Mesendoderm (in vitro differentiated cells): ENCODE results near the gene RPL31.

ENCODE experiments used
- DNase-seq: peaks from one replicate; pipeline ENCODE4 v3.0.0; 2013
- H2AK5ac ChIP-seq: 2 replicates; pipeline ENCODE4 v1.6.1; 2013; ENCODE audit warnings: low read length, inconsistent platforms
- H2BK120ac ChIP-seq: 2 replicates; pipeline ENCODE4 v1.6.1; 2013; ENCODE audit warnings: low read depth, mild to moderate bottlenecking, low read length, moderate library complexity, mixed read lengths
- H2BK15ac ChIP-seq: replicated peaks from 2 replicates; pipeline ENCODE4 v1.6.1; 2013; ENCODE audit warnings: low read depth, mild to moderate bottlenecking, moderate library complexity
- H2BK5ac ChIP-seq: 2 replicates; pipeline ENCODE4 v1.6.1; 2013; ENCODE audit warnings: low read length, inconsistent platforms
- H3K18ac ChIP-seq: 2 replicates; pipeline ENCODE4 v1.6.1; 2013; ENCODE audit warnings: mild to moderate bottlenecking, low read length, mixed read lengths
- H3K23ac ChIP-seq: one replicate; pipeline ENCODE4 v1.6.1; 2013; ENCODE audit warnings: low read length
- H3K27ac ChIP-seq: 2 replicates; pipeline ENCODE4 v1.5.1; 2013; ENCODE audit warnings: low read depth, mild to moderate bottlenecking, inconsistent platforms, low read length, moderate library complexity
- H3K27me3 ChIP-seq: 2 replicates; pipeline ENCODE4 v1.6.1; 2013; ENCODE audit warnings: low read length, control low read depth, mild to moderate bottlenecking, inconsistent platforms; ENCODE audit not compliant: insufficient read depth, poor library complexity
- H3K36me3 ChIP-seq: 2 replicates; pipeline ENCODE4 v1.6.1; 2013; ENCODE audit warnings: low read length, inconsistent platforms; ENCODE audit not compliant: control insufficient read depth, insufficient read depth
- H3K4ac ChIP-seq: one replicate; pipeline ENCODE4 v1.6.1; 2013; ENCODE audit warnings: low read depth, mild to moderate bottlenecking, low read length, moderate library complexity
- H3K4me1 ChIP-seq: 2 replicates; pipeline ENCODE4 v1.6.1; 2013; ENCODE audit warnings: low read depth, low read length, inconsistent platforms; ENCODE audit not compliant: control insufficient read depth
- H3K4me2 ChIP-seq: 2 replicates; pipeline ENCODE4 v1.6.1; 2013; ENCODE audit warnings: low read length
- H3K4me3 ChIP-seq: 2 replicates; pipeline ENCODE4 v1.5.1; 2013; ENCODE audit warnings: mild to moderate bottlenecking, low read length
- H3K56ac ChIP-seq: one replicate; pipeline ENCODE4 v1.6.1; 2013; ENCODE audit warnings: low read length
- H3K79me1 ChIP-seq: 2 replicates; pipeline ENCODE4 v1.6.1; 2013; ENCODE audit warnings: low read length, inconsistent platforms
- H3K79me2 ChIP-seq: 2 replicates; pipeline ENCODE4 v1.6.1; 2013; ENCODE audit warnings: mild to moderate bottlenecking, low read length; ENCODE audit not compliant: control insufficient read depth, insufficient read depth
- H3K9ac ChIP-seq: 2 replicates; pipeline ENCODE4 v1.6.1; 2013; ENCODE audit warnings: low read length, inconsistent platforms
- H4K5ac ChIP-seq: one replicate; pipeline ENCODE4 v1.6.1; 2013; ENCODE audit warnings: low read length
- H4K8ac ChIP-seq: one replicate; pipeline ENCODE4 v1.6.1; 2013; ENCODE audit warnings: low read depth, mild to moderate bottlenecking, control low read depth, low read length, moderate library complexity
- WGBS: extraction: QIAGEN DNeasy Blood & Tissue Kit; methylation state at CpG from one replicate; pipeline ENCODE4 v1.1.7; 2013; ENCODE audit warnings: low lambda C conversion rate, missing lambda C conversion rate; ENCODE audit not compliant: insufficient coverage; ENCODE audit errors: extremely low coverage; 5-methylcytosine and 5-hydroxymethylcytosine counted together

RPL31 gene

DNA sequence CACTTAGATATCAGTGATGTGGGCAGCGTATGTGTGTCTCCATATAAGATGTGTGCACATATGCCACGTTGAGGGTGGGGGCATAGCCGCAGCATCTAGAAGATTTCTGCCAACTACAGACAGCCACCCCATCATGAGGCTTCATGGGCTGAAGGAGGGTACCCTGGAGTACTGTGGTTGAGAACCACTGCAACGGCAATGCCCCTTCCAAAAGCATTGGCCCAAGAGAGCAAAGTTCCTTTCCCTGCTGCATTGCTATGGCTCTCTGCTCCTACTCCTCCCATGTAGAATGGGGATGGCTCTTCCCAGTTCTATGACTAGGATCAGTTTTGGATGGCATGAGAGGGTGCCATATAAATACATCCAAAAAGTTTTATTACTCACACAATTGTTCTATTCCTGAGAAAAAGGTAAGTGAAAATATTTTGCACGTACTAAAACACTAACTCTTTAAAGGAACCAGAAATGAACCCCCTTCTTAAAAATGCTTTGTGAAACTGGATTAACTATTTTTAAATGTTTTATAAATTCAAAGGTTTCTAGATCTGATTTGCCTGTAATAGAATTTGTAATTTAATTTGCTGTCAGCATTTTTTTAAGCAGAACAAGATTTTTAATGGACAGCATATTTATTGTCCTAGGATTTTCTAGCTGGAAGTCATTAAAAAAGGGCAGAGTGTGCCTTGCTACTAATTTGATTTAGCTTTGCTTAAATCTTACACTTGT lies 4.4 kb upstream of the RPL31 start:
- Histone ChIP-seq H3K56ac (no peak overlapping the region), H3K4me1 (no peaks in the 10 kb centered on the region), H3K23ac (no peak overlapping the region), H3K27me3 (no peaks in the 10 kb centered on the region), H4K8ac (no peak overlapping the region), H2BK120ac (no peak overlapping the region), H2AK5ac (no peak overlapping the region), H4K5ac (no peak overlapping the region), H3K36me3 (no peaks in the 10 kb centered on the region), H3K4me3 (no peak overlapping the region), H3K4me2 (no peak overlapping the region), H3K18ac (no peak overlapping the region), H3K79me1 (no peaks in the 10 kb centered on the region), H2BK15ac (no peak overlapping the region), H3K79me2 (peaks cover 5% of the 10 kb centered on the region), H3K4ac (no peak overlapping the region), H3K9ac (no peak overlapping the region), H3K27ac (no peak overlapping the region), H2BK5ac (no peak overlapping the region)
- WGBS = no CpG with 5 or more reads among the region's 5 CpGs
- no peak for DNase-seq

DNA sequence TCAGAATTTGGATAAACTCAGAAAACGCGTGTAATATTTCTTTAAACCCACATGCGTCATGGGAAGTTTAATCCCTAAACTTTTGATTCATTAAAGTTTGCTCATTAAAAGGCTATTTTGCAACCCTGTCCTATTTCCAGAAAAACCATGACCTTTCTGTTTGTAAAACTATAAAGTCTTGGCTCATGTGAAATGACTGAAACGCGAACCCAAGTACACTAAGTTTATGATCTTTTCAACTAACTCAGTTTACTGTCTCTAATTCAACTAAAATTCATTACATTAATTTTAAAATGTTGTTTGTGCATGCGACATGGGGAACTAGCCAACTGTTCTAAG lies 3.9 kb upstream of the RPL31 start:
- WGBS = no CpG with 5 or more reads among the region's 6 CpGs

DNA sequence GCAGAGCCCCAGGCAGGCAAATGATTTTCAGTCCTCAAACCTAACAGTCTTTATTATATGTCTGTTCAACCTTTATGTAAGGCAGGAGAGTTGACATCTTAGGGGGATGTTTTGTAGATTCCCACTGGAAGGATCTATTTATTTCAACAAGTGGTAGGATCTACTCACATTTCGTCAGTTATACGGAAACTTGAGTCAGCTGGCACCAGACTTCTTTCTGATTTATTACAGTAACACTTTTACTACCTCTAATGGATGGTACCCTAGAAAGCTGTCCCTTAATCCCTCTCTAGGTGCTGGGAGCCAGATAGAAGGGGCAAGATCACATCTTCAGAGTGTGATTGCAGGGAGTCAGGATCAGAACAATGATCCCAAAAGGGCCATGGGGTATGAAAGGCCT lies 2.1 kb upstream of the RPL31 start:
- H3K79me1 ChIP-seq = peaks cover 8% of the 10 kb centered on the region
- peaks cover 28% of the 10 kb centered on the region for H3K79me2 ChIP-seq
- no peak overlapping the region for H2BK120ac ChIP-seq
- no peak overlapping the region for H2BK15ac ChIP-seq
- H3K18ac ChIP-seq = no peak overlapping the region
- H3K4ac ChIP-seq = no peak overlapping the region
- H3K27me3 ChIP-seq = no peaks in the 10 kb centered on the region
- peaks cover 6% of the 10 kb centered on the region for H3K4me1 ChIP-seq
- no peak for DNase-seq
- no peak overlapping the region for H4K5ac ChIP-seq
- H3K27ac ChIP-seq = no peak overlapping the region
- H3K9ac ChIP-seq = no peak overlapping the region
- H3K36me3 ChIP-seq = peaks cover 11% of the 10 kb centered on the region
- no peak overlapping the region for H3K23ac ChIP-seq
- no peak overlapping the region for H3K4me3 ChIP-seq
- no peak overlapping the region for H3K56ac ChIP-seq
- H4K8ac ChIP-seq = no peak overlapping the region
- no CpG with 5 or more reads among the region's 2 CpGs for WGBS
- no peak overlapping the region for H2AK5ac ChIP-seq
- no peak overlapping the region for H2BK5ac ChIP-seq
- no peak overlapping the region for H3K4me2 ChIP-seq

More for the DNA sequence above, 3.9 kb upstream of the RPL31 start:
- no peak overlapping the region for H3K56ac ChIP-seq
- no peak overlapping the region for H2BK120ac ChIP-seq
- no peak overlapping the region for H2BK15ac ChIP-seq
- no peaks in the 10 kb centered on the region for H3K4me1 ChIP-seq
- no peaks in the 10 kb centered on the region for H3K36me3 ChIP-seq
- H3K4me3 ChIP-seq = no peak overlapping the region
- H3K4me2 ChIP-seq = no peak overlapping the region
- H3K79me2 ChIP-seq = peaks cover 10% of the 10 kb centered on the region
- H3K79me1 ChIP-seq = no peaks in the 10 kb centered on the region
- no peaks in the 10 kb centered on the region for H3K27me3 ChIP-seq
- no peak overlapping the region for H2AK5ac ChIP-seq
- H3K9ac ChIP-seq = no peak overlapping the region
- H4K5ac ChIP-seq = no peak overlapping the region
- H3K23ac ChIP-seq = no peak overlapping the region
- no peak overlapping the region for H4K8ac ChIP-seq
- no peak overlapping the region for H3K4ac ChIP-seq
- DNase-seq = no peak
- no peak overlapping the region for H3K18ac ChIP-seq
- no peak overlapping the region for H3K27ac ChIP-seq
- no peak overlapping the region for H2BK5ac ChIP-seq

DNA sequence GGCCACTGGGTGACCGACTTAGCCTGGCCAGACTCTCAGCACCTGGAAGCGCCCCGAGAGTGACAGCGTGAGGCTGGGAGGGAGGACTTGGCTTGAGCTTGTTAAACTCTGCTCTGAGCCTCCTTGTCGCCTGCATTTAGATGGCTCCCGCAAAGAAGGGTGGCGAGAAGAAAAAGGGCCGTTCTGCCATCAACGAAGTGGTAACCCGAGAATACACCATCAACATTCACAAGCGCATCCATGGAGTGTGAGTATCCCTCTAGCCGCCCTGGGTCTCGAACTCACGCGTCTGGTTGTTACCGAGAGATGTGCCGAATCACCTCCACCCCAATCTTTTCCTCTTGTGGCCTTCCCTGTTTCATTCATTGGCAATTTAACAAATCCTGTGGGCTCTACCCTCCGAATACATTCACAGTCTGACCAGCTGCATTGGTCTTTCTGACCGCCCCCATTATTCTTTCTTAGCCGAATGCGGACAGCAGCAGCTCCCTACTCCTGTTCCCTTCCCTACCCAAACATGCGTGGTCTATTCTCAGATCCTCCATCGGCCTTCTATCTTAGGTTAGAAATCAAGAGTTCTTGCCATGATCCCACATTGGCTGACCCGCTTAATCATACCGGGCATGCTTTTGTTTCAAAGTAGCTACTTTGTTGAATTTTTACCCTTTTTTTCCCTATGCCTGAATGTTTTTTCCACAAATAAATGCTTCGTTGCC lies 631 bp downstream of the RPL31 start:
- Histone ChIP-seq H4K8ac (no peak overlapping the region), H3K4ac (peak overlapping the region; percentile 44), H2BK120ac (no peak overlapping the region), H2AK5ac (peak overlapping the region; percentile 72), H3K4me1 (peaks cover 6% of the 10 kb centered on the region), H3K4me2 (peak overlapping the region; percentile 84), H2BK15ac (no peak overlapping the region), H3K36me3 (peaks cover 19% of the 10 kb centered on the region), H4K5ac (no peak overlapping the region), H3K79me1 (peaks cover 8% of the 10 kb centered on the region), H3K27me3 (no peaks in the 10 kb centered on the region), H3K18ac (peak overlapping the region; percentile 25), H3K27ac (peak overlapping the region; percentile 63), H3K23ac (peak overlapping the region; percentile 83), H3K4me3 (peak overlapping the region; percentile 98), H2BK5ac (peak overlapping the region; percentile 27), H3K9ac (peak overlapping the region; percentile 97), H3K79me2 (peaks cover 33% of the 10 kb centered on the region), H3K56ac (peak overlapping the region; percentile 97)
- no CpG with 5 or more reads among the region's 26 CpGs for WGBS
- no peak for DNase-seq

DNA sequence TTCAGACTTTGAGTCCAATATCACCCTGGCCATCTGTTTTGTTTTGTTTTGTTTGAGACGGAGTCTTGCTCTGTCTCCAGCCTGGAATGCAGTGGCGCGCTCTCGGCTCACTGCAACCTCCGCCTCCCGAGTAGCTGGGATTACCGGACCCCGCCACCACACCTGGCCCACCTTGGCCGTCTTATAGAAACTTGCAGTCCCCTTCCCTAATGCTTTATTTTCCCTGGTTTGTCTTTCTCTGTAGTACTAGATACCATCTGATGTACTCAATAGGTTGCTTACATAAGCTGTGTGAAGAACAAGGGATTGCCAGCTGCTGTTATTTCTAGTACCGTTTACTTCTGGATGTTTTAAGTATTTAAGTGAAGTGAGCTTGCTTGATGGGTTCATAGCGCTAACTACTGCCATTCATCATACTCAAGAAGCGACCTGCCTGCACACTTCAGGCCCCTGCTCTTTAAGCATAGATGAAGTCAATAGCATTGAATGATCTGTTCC lies 1.2 kb downstream of the RPL31 start:
- Histone ChIP-seq H2BK120ac (no peak overlapping the region), H3K9ac (peak overlapping the region; percentile 97), H2BK5ac (peak overlapping the region; percentile 27), H3K4me2 (peak overlapping the region; percentile 84), H3K79me2 (peaks cover 33% of the 10 kb centered on the region), H3K79me1 (peaks cover 8% of the 10 kb centered on the region), H3K4ac (no peak overlapping the region), H3K18ac (no peak overlapping the region), H3K56ac (peak overlapping the region; percentile 97), H3K23ac (no peak overlapping the region), H3K36me3 (peaks cover 19% of the 10 kb centered on the region), H2AK5ac (no peak overlapping the region), H2BK15ac (no peak overlapping the region), H3K27ac (peak overlapping the region; percentile 63), H3K27me3 (no peaks in the 10 kb centered on the region), H3K4me3 (peak overlapping the region; percentile 98), H4K8ac (no peak overlapping the region), H3K4me1 (peaks cover 6% of the 10 kb centered on the region), H4K5ac (no peak overlapping the region)
- WGBS = no CpG with 5 or more reads among the region's 12 CpGs
- DNase-seq = peak; percentile 25
